ENCODE measurements around the gene TNFSF10. TPM values are rescaled to one million over a fixed set of nuclear protein-coding genes. Genes with fewer than 3 reads are reported as not detected.
"Not testable (repeated sequence)": the region's sequence is repeated elsewhere in the genome, so short reads cannot be mapped to it uniquely, and the experiment has no call there.

The TNFSF10 gene
- polyA plus RNA-seq (2011; rRNA removed) (0.17 TPM in 1 of 2 replicates, not detected in the other), polyA minus RNA-seq (2011; rRNA and poly(A)+ RNA removed) (not detected in 2 replicates)

GRCh38 chr3:172522871-172523818, at the start of gene TNFSF10:
TSS of gene TNFSF10 (minus strand) at chr3:172523430. CDS start at chr3:172523384, 46 bp downstream.
- Histone ChIP-seq H3K27me3 (ENCODE audit: control insufficient read depth, insufficient read depth, low read length) (no peaks in the 10 kb centered on the region), H3K4me3 (ENCODE audit: low read depth, low read length) (no peak within 1 kb of the TSS), H3K36me3 (ENCODE audit: control insufficient read depth, insufficient read depth, low read length) (no peaks in the 10 kb centered on the region)
- CTCF ChIA-PET = interaction anchor here (0.8 kb wide), 1 partner anchor 84 kb away, joined by 3 read pairs; no protein-coding TSS in a partner anchor
- no peak for DNase-seq (ENCODE audit: low read depth)
- TF ChIP-seq CTCF (IDR thresholded peaks at IDR 0.05; ENCODE audit: insufficient read depth, low read depth, low read length) = no peak
- POLR2A ChIA-PET = no interaction called here

GRCh38 chr3:172569128-172570008, 46.1 kb upstream of the TNFSF10 start:
- Histone ChIP-seq H3K4me3 (ENCODE audit: low read depth, low read length) (no peak overlapping the region), H3K27me3 (ENCODE audit: control insufficient read depth, insufficient read depth, low read length) (0 out of 2 replicates have a peak, but pooled peaks cover 3% of the 10 kb centered on the region), H3K36me3 (ENCODE audit: control insufficient read depth, insufficient read depth, low read length) (no peaks in the 10 kb centered on the region)
- TF ChIP-seq CTCF (IDR thresholded peaks at IDR 0.05; ENCODE audit: insufficient read depth, low read depth, low read length) = no peak
- ChIA-PET CTCF (interaction anchor here (0.7 kb wide), 1 partner anchor 1351 kb away, joined by 3 read pairs; no protein-coding TSS in a partner anchor), POLR2A (no interaction called here)
- DNase-seq (ENCODE audit: low read depth) = no peak

- DNase-seq (ENCODE audit: low read depth) = no peak
- Histone ChIP-seq H3K27me3 (ENCODE audit: control insufficient read depth, insufficient read depth, low read length) (0 out of 2 replicates have a peak, but pooled peaks cover 3% of the 10 kb centered on the region), H3K36me3 (ENCODE audit: control insufficient read depth, insufficient read depth, low read length) (no peaks in the 10 kb centered on the region), H3K4me3 (ENCODE audit: low read depth, low read length) (no peak overlapping the region)
- no peak for TF ChIP-seq CTCF (IDR thresholded peaks at IDR 0.05; ENCODE audit: insufficient read depth, low read depth, low read length)
- POLR2A ChIA-PET = no interaction called here
- CTCF ChIA-PET = no interaction called here
Measured at GRCh38 chr3:172568701-172569100, 45.5 kb upstream of the TNFSF10 start.

GRCh38 chr3:172566785-172567184, 43.6 kb upstream of the TNFSF10 start:
- H3K36me3 ChIP-seq (ENCODE audit: control insufficient read depth, insufficient read depth, low read length); H3K4me3 ChIP-seq (ENCODE audit: low read depth, low read length); POLR2A ChIA-PET; DNase-seq (ENCODE audit: low read depth); CTCF ChIA-PET; H3K27me3 ChIP-seq (ENCODE audit: control insufficient read depth, insufficient read depth, low read length): not testable (repeated sequence)

- ChIA-PET POLR2A (no interaction called here), CTCF (no interaction called here)
- no peaks in the 10 kb centered on the region for H3K27me3 ChIP-seq (ENCODE audit: control insufficient read depth, insufficient read depth, low read length)
- no peak for TF ChIP-seq CTCF (IDR thresholded peaks at IDR 0.05; ENCODE audit: insufficient read depth, low read depth, low read length)
- DNase-seq (ENCODE audit: low read depth) = no peak
- H3K4me3 ChIP-seq (ENCODE audit: low read depth, low read length) = no peak overlapping the region
- H3K36me3 ChIP-seq (ENCODE audit: control insufficient read depth, insufficient read depth, low read length) = no peaks in the 10 kb centered on the region
Measured at GRCh38 chr3:172564499-172564898, 41.3 kb upstream of the TNFSF10 start.

Data from BJ (cell line).